Measurements from ENCODE around the gene TCF12.

The TCF12 gene

DNA sequence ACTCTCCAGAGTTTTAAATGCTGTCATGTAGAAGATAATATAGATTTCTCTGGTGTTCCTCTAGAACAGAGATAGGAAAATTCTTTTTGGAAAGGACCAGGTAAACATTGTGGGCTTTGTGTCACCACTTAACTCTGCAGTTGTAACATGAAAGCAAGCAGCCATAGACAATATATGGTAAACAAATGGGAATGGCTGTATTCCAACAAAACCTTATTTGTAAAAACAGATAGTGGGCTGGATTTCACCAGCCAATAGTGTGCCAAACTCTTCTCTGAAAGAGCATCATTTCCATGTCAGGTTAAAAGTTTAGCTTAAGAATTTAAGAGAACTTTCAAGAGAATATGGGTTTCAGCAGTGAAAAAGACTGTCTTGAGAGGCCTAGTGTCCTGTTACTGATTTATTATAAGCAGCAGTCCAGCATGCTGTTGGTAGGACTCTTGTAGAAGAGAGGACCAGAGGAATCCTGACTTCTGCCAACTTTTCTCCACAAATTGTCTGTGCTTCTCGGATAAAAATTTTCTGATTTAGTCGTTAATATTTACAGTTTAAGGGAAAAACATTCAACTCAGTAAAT is 107.7 kb downstream of the TCF12 start:
- H3K4me1 ChIP-seq (ENCODE audit: insufficient read depth, low read length, poor library complexity, severe bottlenecking): peaks cover 12% of the 10 kb centered on the region
- H2AFZ ChIP-seq (ENCODE audit: low read length): no peak overlapping the region
- no peaks in the 10 kb centered on the region for H3F3A ChIP-seq (ENCODE audit: low read depth)
- no peak overlapping the region for H3K4me2 ChIP-seq (ENCODE audit: low read depth, low read length, poor library complexity, severe bottlenecking)
- no peaks in the 10 kb centered on the region for H3K27me3 ChIP-seq (ENCODE audit: insufficient read depth, low read length, poor library complexity, severe bottlenecking)
- peaks cover 84% of the 10 kb centered on the region for H3K79me2 ChIP-seq (ENCODE audit: insufficient read depth, low read length)
- no peaks in the 10 kb centered on the region for H3K36me3 ChIP-seq (ENCODE audit: insufficient read depth, low read length)
- H4K20me1 ChIP-seq (ENCODE audit: insufficient read depth, low read length, poor library complexity, severe bottlenecking): peaks cover 34% of the 10 kb centered on the region
- H3K4me3 ChIP-seq (ENCODE audit: low read length, poor library complexity, severe bottlenecking): no peak overlapping the region
- no peaks in the 10 kb centered on the region for H3K9me2 ChIP-seq (replicated peaks; ENCODE audit: low read depth, low read length)
- peaks cover 4% of the 10 kb centered on the region; the same call in 1 of the 2 replicates for H3K9me3 ChIP-seq (ENCODE audit: insufficient read depth, low read depth, low read length)
- TF ChIP-seq, protein P1, sequence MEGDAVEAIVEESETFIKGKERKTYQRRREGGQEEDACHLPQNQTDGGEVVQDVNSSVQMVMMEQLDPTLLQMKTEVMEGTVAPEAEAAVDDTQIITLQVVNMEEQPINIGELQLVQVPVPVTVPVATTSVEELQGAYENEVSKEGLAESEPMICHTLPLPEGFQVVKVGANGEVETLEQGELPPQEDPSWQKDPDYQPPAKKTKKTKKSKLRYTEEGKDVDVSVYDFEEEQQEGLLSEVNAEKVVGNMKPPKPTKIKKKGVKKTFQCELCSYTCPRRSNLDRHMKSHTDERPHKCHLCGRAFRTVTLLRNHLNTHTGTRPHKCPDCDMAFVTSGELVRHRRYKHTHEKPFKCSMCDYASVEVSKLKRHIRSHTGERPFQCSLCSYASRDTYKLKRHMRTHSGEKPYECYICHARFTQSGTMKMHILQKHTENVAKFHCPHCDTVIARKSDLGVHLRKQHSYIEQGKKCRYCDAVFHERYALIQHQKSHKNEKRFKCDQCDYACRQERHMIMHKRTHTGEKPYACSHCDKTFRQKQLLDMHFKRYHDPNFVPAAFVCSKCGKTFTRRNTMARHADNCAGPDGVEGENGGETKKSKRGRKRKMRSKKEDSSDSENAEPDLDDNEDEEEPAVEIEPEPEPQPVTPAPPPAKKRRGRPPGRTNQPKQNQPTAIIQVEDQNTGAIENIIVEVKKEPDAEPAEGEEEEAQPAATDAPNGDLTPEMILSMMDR (conservative IDR thresholded peaks at IDR 0.05; ENCODE audit: low read length): no peak
- TF ChIP-seq EZH2phosphoT487 (IDR thresholded peaks at IDR 0.05; ENCODE audit: borderline replicate concordance): no peak
- no peak overlapping the region for H3K9ac ChIP-seq (ENCODE audit: low read depth, low read length, poor library complexity, severe bottlenecking)

DNA sequence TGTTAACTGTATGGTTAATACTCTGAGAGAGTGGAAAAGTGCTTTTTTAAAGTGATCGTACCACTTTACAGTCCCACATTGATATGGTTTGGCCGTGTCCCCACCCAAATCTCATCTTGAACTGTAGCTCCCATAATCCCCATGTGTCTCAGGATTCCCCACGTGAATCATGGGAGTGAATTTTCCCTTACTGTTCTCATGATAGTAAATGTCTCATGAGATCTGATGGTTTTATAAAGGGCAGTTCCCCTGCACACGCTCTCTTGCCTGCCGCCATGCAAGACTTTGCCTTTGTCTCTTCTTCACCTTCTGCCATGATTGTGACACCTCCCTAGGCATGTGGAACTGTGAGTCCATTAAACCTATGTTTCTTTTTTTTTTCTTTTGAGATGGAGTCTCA is 109.2 kb downstream of the TCF12 start:
- H3K36me3 ChIP-seq (ENCODE audit: insufficient read depth, low read length): no peaks in the 10 kb centered on the region
- H3K79me2 ChIP-seq (ENCODE audit: insufficient read depth, low read length): peaks cover 89% of the 10 kb centered on the region
- no peak for TF ChIP-seq EZH2phosphoT487 (IDR thresholded peaks at IDR 0.05; ENCODE audit: borderline replicate concordance)
- TF ChIP-seq, protein P1 (conservative IDR thresholded peaks at IDR 0.05; ENCODE audit: low read length): no peak
- no peaks in the 10 kb centered on the region for H3K9me2 ChIP-seq (replicated peaks; ENCODE audit: low read depth, low read length)
- H3K27me3 ChIP-seq (ENCODE audit: insufficient read depth, low read length, poor library complexity, severe bottlenecking): no peaks in the 10 kb centered on the region
- peaks cover 13% of the 10 kb centered on the region for H3K4me1 ChIP-seq (ENCODE audit: insufficient read depth, low read length, poor library complexity, severe bottlenecking)
- no peak overlapping the region for H3K4me3 ChIP-seq (ENCODE audit: low read length, poor library complexity, severe bottlenecking)
- no peak overlapping the region for H3K4me2 ChIP-seq (ENCODE audit: low read depth, low read length, poor library complexity, severe bottlenecking)
- no peak overlapping the region for H2AFZ ChIP-seq (ENCODE audit: low read length)
- peaks cover 44% of the 10 kb centered on the region for H4K20me1 ChIP-seq (ENCODE audit: insufficient read depth, low read length, poor library complexity, severe bottlenecking)
- no peaks in the 10 kb centered on the region for H3F3A ChIP-seq (ENCODE audit: low read depth)
- H3K9ac ChIP-seq (ENCODE audit: low read depth, low read length, poor library complexity, severe bottlenecking): no peak overlapping the region
- H3K9me3 ChIP-seq (ENCODE audit: insufficient read depth, low read depth, low read length): peaks cover 4% of the 10 kb centered on the region; the same call in 1 of the 2 replicates

DNA sequence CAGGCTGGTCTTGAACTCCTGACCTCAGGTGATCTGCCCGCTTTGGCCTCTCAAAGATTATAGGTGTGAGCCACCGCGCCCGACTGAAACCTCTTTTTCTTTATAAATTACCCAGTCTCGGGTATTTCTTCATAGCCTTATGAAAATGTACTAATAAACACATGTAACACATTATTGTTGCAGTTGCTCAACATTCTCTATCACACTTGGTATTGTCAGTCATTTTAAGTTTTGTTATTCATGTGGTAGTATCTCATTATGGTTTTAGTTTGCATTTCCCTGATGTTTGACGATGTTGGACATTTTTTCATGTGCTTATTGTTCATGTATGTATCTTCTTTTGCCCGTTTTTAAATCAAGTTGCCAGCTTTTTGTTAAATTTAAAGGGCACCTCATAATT is 109.7 kb downstream of the TCF12 start:
- H3K27me3 ChIP-seq (ENCODE audit: insufficient read depth, low read length, poor library complexity, severe bottlenecking): no peaks in the 10 kb centered on the region
- H3K9ac ChIP-seq (ENCODE audit: low read depth, low read length, poor library complexity, severe bottlenecking): no peak overlapping the region
- TF ChIP-seq, protein P1 (conservative IDR thresholded peaks at IDR 0.05; ENCODE audit: low read length): no peak
- TF ChIP-seq EZH2phosphoT487 (IDR thresholded peaks at IDR 0.05; ENCODE audit: borderline replicate concordance): no peak
- H4K20me1 ChIP-seq (ENCODE audit: insufficient read depth, low read length, poor library complexity, severe bottlenecking): peaks cover 42% of the 10 kb centered on the region
- no peaks in the 10 kb centered on the region for H3K36me3 ChIP-seq (ENCODE audit: insufficient read depth, low read length)
- no peak overlapping the region for H3K4me3 ChIP-seq (ENCODE audit: low read length, poor library complexity, severe bottlenecking)
- no peaks in the 10 kb centered on the region for H3K9me2 ChIP-seq (replicated peaks; ENCODE audit: low read depth, low read length)
- H2AFZ ChIP-seq (ENCODE audit: low read length): no peak overlapping the region
- H3F3A ChIP-seq (ENCODE audit: low read depth): no peaks in the 10 kb centered on the region
- H3K4me1 ChIP-seq (ENCODE audit: insufficient read depth, low read length, poor library complexity, severe bottlenecking): peaks cover 8% of the 10 kb centered on the region
- peaks cover 89% of the 10 kb centered on the region for H3K79me2 ChIP-seq (ENCODE audit: insufficient read depth, low read length)
- peaks cover 4% of the 10 kb centered on the region; the same call in 1 of the 2 replicates for H3K9me3 ChIP-seq (ENCODE audit: insufficient read depth, low read depth, low read length)
- no peak overlapping the region for H3K4me2 ChIP-seq (ENCODE audit: low read depth, low read length, poor library complexity, severe bottlenecking)
